ENCODE data around the gene MYOM1.
A peak's percentile ranks its signal among the peaks of the same experiment; 100 is the strongest.

MYOM1 gene

GRCh38 chr18:3250237-3251107 is 30.7 kb upstream of the MYOM1 start:
- ChIA-PET POLR2A (ENCODE audit: low non-redundant PET) (interaction anchor here (0.7 kb wide), 1 partner anchor 11 kb away, joined by 4 read pairs; no protein-coding TSS in a partner anchor), CTCF (interaction anchor here (0.7 kb wide), 1 partner anchor 14 kb away, joined by 3 read pairs; no protein-coding TSS in a partner anchor)
- peak; percentile 76 for DNase-seq (ENCODE audit: low spot score)
- no peak overlapping the region for H3K27ac ChIP-seq
- TF ChIP-seq CTCF (conservative IDR thresholded peaks at IDR 0.05; ENCODE audit: low read depth): no peak

GRCh38 chr18:3248658-3249359 is 29.0 kb upstream of the MYOM1 start:
- H3K27ac ChIP-seq: no peak overlapping the region
- DNase-seq (ENCODE audit: low spot score): peak; percentile 39
- ChIA-PET CTCF (interaction anchor here (0.6 kb wide), 1 partner anchor 522 kb away, joined by 3 read pairs; no protein-coding TSS in a partner anchor), POLR2A (ENCODE audit: low non-redundant PET) (interaction anchor here (0.5 to 0.7 kb wide), 3 partner anchors 15 to 379 kb away, joined by 3 read pairs; no protein-coding TSS in a partner anchor)
- TF ChIP-seq CTCF (conservative IDR thresholded peaks at IDR 0.05; ENCODE audit: low read depth): no peak

- ChIA-PET POLR2A (ENCODE audit: low non-redundant PET) (interaction anchor here (0.5 to 0.7 kb wide), 4 partner anchors 15 to 1444 kb away, joined by 3 read pairs; no protein-coding TSS in a partner anchor), CTCF (interaction anchor here (0.6 kb wide), 2 partner anchors 119 to 522 kb away, joined by 3 read pairs; no protein-coding TSS in a partner anchor)
- H3K27ac ChIP-seq: peak overlapping the region; percentile 94
- TF ChIP-seq CTCF (conservative IDR thresholded peaks at IDR 0.05; ENCODE audit: low read depth): no peak
- DNase-seq (ENCODE audit: low spot score): no peak
Measured at GRCh38 chr18:3248062-3248657, 28.4 kb upstream of the MYOM1 start.

GRCh38 chr18:3247240-3248061 is 27.7 kb upstream of the MYOM1 start, which contains the start of gene MYL12A:
Gene MYL12A (plus strand): TSS chr18:3247801. CDS start chr18:3253248, 5,447 bp downstream.
- ChIA-PET POLR2A (ENCODE audit: low non-redundant PET) (interaction anchor here (0.6 to 1.0 kb wide), 3 partner anchors 9 to 1443 kb away, joined by 3 read pairs; no protein-coding TSS in a partner anchor), CTCF (interaction anchor here (0.6 to 1.3 kb wide), 3 partner anchors 118 to 338 kb away, joined by 3 read pairs; no protein-coding TSS in a partner anchor)
- no peak for TF ChIP-seq CTCF (conservative IDR thresholded peaks at IDR 0.05; ENCODE audit: low read depth)
- peak; percentile 97 for DNase-seq (ENCODE audit: low spot score)
- H3K27ac ChIP-seq: peak within 1 kb of the TSS; percentile 94

GRCh38 chr18:3246635-3247239 is 27.0 kb upstream of the MYOM1 start:
- DNase-seq (ENCODE audit: low spot score): no peak
- POLR2A ChIA-PET (ENCODE audit: low non-redundant PET): interaction anchor here (0.6 to 1.0 kb wide), 2 partner anchors 8 to 143 kb away, joined by 3 read pairs; no protein-coding TSS in a partner anchor
- TF ChIP-seq CTCF (conservative IDR thresholded peaks at IDR 0.05; ENCODE audit: low read depth): no peak
- H3K27ac ChIP-seq: peak overlapping the region; percentile 94
- CTCF ChIA-PET: interaction anchor here (0.5 to 1.8 kb wide), 20 partner anchors 13 to 430 kb away, joined by 3 to 17 read pairs (median 4); no protein-coding TSS in a partner anchor

All from RWPE1 (cell line).